Stimulated activated CD8-positive, alpha-beta memory T cell treated with anti-CD3 and anti-CD28 coated beads, Interleukin-12 subunit alpha, Interleukin-12 subunit beta, amount 100 ng/mL, for 24 hours (primary cell): ENCODE results near the gene THSD8.
A peak's percentile ranks its signal among the peaks of the same experiment; 100 is the strongest.

Experiments
- DNase-seq: peaks from one replicate; pipeline ENCODE4 v3.0.0-alpha.2; 2020; ENCODE audit errors: extremely low read depth

The THSD8 gene

GRCh38 chr19:12779162-12779993 is 22.5 kb upstream of the THSD8 start:
- no peak for DNase-seq

GRCh38 chr19:12782174-12782423 is 19.8 kb upstream of the THSD8 start:
- DNase-seq = no peak

- peak; percentile 79 for DNase-seq
Measured at GRCh38 chr19:12782424-12783290, 19.2 kb upstream of the THSD8 start.

GRCh38 chr19:12783291-12783848 is 18.5 kb upstream of the THSD8 start:
- no peak for DNase-seq

GRCh38 chr19:12783849-12784393 is 17.9 kb upstream of the THSD8 start:
- DNase-seq = no peak

GRCh38 chr19:12784394-12784870 is 17.4 kb upstream of the THSD8 start:
- no peak for DNase-seq

- DNase-seq = no peak
Measured at GRCh38 chr19:12784871-12785430, 16.9 kb upstream of the THSD8 start.

DNA sequence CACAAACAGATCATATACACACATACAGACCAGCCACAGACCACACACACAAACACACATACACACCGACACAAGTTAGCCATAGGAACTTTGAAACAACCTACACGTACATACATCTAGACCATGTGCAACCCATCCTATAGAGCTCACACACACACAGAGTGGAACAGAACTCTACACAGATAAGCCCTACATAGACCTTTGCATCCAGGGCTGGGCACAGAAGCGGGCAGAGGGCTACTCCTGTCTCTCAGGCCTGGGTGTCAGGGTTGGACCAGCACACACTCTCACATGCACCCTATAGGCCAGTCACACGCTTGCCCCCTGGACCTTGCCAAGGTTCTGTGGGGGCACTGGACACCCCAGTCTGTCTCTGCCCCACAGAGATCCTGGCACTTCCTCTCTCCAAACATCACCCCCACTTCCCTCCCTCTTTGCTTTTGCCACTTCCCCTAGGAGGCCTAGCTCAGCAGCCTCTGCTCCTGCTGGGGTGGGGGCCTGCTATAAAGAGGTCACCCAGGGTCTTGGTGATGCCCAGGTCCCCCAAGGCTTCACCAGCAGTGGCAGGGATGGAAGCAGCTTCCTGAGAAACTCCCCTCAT is 16.3 kb upstream of the THSD8 start:
- no peak for DNase-seq

GRCh38 chr19:12786141-12786870 is 15.6 kb upstream of the THSD8 start:
- DNase-seq = no peak

DNA sequence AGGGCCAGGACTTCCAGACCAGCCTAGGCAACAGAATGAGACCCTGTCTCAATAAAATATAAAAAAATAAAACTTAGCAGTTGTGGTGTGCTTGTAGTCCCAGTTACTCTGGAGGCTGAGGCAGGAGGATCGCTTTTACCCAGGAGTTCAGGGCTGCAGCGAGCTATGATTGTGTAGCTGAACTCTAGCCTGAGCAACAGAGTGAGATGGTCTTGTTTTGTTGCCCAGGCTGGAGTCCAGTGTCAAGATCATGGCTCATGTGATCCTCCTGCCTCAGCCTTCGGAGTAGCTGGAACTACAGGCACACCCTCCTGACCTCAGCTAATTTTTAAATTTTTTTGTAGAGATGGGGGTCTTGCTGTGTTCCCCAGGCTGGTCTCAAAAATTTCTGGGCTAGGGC is 14.9 kb upstream of the THSD8 start:
- no peak for DNase-seq

DNA sequence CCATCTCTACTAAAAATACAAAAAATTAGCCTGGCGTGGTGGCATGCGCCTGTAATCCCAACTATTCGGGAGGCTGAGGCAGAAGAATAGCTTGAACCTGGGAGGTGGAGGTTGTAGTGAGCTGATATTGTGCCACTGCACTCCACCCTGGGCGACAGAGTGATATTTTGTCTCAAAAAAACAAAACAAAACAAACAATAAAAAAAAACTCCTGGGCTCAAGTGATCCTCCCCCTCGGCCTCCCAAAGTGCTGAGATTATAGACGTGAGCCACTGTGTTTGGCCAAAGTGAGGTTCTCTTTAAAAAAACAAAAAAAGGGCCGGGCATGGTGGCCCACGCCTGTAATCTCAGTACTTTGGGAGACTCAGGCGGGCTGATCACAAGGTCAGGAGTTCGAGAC is 14.4 kb upstream of the THSD8 start:
- DNase-seq = no peak

GRCh38 chr19:12788042-12788681 is 13.7 kb upstream of the THSD8 start:
- no peak for DNase-seq

GRCh38 chr19:12788682-12789097 is 13.2 kb upstream of the THSD8 start:
- DNase-seq = no peak

- DNase-seq = no peak
Measured at GRCh38 chr19:12789098-12789903, 12.6 kb upstream of the THSD8 start.

- DNase-seq = peak; percentile 82
Measured at GRCh38 chr19:12789904-12790619, 11.8 kb upstream of the THSD8 start.

DNA sequence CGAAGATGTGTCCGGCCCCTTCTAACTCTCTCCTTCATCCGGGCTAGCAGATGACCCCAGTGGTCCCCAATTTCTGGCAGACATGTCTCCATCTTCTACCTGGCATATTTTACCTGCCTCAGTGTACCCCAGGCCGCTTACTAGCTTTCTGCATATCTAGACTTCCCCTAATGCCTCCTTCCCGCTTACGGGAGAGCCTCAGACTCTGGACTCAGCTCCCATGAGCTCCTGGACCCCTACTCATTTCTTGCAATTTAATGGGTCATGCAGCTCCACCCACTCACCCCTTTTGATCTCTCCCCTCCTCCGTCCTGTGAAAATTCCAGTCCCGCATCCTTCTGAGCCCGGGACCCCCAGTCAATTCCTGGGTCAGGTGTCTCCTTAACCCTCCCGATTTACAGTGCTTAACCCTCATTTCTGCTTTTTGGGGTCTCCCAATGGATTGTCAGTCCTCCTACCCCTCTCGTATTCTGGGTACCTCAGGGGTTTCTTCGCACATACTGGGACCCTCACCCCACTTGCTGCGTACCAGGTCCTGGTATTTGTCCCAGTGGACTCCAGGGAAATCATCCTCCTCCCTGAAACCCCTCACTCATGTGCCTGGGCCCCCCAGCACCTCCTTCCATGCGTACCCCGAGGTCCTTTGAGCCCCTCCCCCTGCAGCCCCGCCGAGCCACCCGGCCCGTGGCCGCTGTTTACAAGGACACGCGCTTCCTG is 11.1 kb upstream of the THSD8 start:
- no peak for DNase-seq

- peak; percentile 92 for DNase-seq
Measured at GRCh38 chr19:12791345-12792050, 10.4 kb upstream of the THSD8 start, which contains the start of gene JUNB. TSS of gene JUNB (plus strand) at chr19:12791486. CDS start at chr19:12791772, 286 bp downstream.
